Stomach (tissue), 4 donors: ENCODE measurements around the gene PLK2.

Experiments
- EP300 ChIP-seq: sonication (generic); formaldehyde crosslinking; IDR thresholded peaks from one replicate; pipeline ENCODE4 v1.6.1; 2017; ENCODE audit warnings: antibody characterized with exemption
- POLR2A ChIP-seq, 4 donors: fragments of 450-650 bp; IDR thresholded peaks; one replicate each; pipeline ENCODE4 v1.6.1; 2016; ENCODE audit warnings: antibody characterized with exemption in 4 of 4, control low read depth in 2 of 4, mild to moderate bottlenecking in 1 of 4, moderate library complexity in 1 of 4
- POLR2AphosphoS5 ChIP-seq, 3 donors: sonication (generic); formaldehyde crosslinking; IDR thresholded peaks; one replicate each; pipeline ENCODE4 v1.6.1; 2016; ENCODE audit warnings: antibody characterized with exemption in 3 of 3
- TF ChIP-seq, protein P1 (sequence below), 7 experiments: fragments of 450-650 bp in 4 of 7; fragments of 200-600 bp in 3 of 7; sonication (generic) in 3 of 7; IDR thresholded peaks; one replicate each; pipeline ENCODE4 v1.5.1; 2016 to 2019; ENCODE audit warnings: antibody characterized with exemption in 7 of 7, control low read depth in 2 of 7, mild to moderate bottlenecking in 1 of 7

DNA sequence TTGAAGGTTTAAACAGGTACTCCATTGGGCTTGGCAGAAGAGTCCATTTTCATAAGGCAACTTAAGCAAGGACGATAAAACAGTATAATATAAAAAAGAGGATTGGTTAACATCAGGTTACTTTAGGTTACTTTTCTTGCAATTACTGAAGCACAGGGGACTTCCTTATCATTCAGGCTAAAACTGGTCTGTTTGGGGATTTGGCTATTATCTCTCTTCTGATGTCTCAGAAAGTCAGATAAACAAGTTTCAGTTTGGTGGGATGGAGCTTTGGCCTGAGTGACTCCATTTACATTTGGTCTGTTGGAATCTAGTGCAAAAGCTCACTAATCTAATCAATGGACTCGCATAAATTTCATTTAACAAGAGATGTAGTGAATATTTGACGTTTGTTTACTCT lies 39.3 kb upstream of the PLK2 start:
- TF ChIP-seq EP300 (no peak), POLR2AphosphoS5 (IDR thresholded peaks at IDR 0.05) (no peak), POLR2A (IDR thresholded peaks at IDR 0.05) (no peak)
- TF ChIP-seq, protein P1, sequence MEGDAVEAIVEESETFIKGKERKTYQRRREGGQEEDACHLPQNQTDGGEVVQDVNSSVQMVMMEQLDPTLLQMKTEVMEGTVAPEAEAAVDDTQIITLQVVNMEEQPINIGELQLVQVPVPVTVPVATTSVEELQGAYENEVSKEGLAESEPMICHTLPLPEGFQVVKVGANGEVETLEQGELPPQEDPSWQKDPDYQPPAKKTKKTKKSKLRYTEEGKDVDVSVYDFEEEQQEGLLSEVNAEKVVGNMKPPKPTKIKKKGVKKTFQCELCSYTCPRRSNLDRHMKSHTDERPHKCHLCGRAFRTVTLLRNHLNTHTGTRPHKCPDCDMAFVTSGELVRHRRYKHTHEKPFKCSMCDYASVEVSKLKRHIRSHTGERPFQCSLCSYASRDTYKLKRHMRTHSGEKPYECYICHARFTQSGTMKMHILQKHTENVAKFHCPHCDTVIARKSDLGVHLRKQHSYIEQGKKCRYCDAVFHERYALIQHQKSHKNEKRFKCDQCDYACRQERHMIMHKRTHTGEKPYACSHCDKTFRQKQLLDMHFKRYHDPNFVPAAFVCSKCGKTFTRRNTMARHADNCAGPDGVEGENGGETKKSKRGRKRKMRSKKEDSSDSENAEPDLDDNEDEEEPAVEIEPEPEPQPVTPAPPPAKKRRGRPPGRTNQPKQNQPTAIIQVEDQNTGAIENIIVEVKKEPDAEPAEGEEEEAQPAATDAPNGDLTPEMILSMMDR (IDR thresholded peaks at IDR 0.05), result no peak
